ENCODE measurements around the gene NSG2.
"Not testable (repeated sequence)": the region's sequence is repeated elsewhere in the genome, so short reads cannot be mapped to it uniquely, and the experiment has no call there.

Gene NSG2

GRCh38 chr5:174063082-174063756, 17.7 kb downstream of the NSG2 start:
- no peak for DNase-seq

DNA sequence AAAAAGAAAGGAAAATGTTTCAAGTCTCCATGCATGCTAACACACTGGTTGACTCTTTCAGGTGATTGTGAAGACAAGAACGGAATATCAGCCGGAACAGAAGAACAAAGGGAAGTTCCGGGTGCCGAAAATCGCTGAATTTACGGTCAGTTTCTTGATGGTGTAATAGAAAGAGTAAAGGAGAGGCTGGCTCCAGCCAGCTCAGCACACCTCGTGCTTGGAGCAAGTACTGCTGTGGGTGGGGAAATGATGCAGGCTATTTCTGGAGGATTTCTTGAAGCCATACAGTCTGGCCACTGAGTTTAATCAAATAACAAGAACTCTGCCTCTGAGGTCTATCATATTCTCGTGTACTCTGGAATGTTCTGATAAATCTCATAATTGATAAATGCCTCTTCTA, 18.7 kb downstream of the NSG2 start:
- DNase-seq = no peak

DNA sequence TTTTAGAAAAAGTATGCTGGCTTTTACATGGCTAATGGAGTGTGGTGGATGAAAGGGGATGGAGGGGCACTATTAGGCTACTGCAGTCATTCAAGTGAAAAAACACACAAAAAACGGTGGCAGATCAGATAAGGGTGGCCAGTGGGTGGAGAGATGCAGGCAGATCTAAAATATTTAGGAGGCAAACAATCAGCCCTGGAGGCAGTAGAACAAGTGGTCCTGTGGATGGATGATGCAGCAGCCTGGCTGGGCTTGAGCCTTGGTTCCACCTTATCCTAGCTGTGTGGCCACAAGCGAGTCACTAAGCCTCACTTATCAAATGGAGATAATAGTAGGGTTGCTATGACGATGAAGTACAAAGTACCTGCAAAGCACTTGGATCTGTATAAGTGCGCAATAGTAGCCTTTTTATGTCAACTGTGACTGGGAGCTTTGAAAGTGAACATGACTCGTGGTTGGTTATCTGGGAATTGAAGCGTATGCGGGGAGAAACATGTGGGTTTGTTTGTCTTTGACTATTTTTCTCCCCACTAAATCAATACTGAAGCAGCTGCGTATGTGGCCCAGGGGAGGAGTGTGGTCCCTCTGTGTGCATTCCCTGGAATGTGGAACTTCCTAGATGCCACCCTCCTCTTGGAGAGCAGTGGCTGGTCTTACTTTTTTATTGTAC, 20.2 kb downstream of the NSG2 start:
- DNase-seq = no peak

- DNase-seq = no peak
Measured at GRCh38 chr5:174067499-174067898, 22.0 kb downstream of the NSG2 start.

- DNase-seq = no peak
Measured at GRCh38 chr5:174071484-174071883, 26.0 kb downstream of the NSG2 start.

DNA sequence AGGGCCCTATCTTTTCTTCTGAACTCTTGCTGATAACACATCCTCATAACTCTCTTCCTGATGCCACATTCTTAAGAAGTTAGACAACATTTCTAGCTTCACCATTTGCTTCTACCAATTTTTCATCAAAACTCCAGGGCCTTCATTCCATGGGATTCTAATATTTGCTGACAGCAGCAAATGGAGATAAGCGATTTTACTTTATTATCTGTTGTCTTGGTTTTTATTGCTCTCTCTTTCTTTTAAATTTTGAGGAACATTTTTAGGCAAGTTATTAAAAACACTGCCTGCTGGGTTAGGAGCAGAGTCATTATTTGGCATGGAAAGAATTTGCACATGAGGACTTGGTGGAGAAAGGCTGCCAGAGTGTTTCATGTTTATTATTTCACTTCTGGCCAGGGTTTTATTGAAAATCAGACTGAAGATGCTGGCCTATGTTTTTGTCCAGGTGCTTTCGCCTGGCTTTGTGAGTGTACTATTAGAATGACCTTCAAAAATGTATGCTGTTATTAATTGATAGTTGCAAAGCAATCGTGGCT, 27.7 kb downstream of the NSG2 start:
- DNase-seq = no peak

- no peak for DNase-seq
Measured at GRCh38 chr5:174074369-174074768, 28.9 kb downstream of the NSG2 start.

- DNase-seq = no peak
Measured at GRCh38 chr5:174078416-174078815, 32.9 kb downstream of the NSG2 start.

DNA sequence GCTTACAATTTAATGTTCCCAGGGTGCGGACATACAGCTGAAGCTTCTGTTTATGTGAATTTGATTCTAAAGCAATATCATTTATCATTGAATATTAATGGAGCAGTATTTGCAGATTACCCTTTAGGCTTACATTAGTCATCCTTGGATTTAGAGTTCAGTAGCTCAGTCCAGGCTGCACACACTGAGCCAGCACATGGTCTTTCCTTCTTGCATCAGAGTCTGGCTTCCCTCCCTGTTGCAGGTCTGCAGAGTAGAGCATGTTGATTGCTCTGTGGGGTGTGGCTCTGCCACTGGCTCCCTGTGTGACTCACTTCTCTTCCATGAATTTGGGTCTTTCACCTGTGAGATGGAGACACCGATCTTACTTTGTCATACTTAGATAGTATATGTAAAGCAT, 36.8 kb downstream of the NSG2 start:
- DNase-seq = no peak

DNA sequence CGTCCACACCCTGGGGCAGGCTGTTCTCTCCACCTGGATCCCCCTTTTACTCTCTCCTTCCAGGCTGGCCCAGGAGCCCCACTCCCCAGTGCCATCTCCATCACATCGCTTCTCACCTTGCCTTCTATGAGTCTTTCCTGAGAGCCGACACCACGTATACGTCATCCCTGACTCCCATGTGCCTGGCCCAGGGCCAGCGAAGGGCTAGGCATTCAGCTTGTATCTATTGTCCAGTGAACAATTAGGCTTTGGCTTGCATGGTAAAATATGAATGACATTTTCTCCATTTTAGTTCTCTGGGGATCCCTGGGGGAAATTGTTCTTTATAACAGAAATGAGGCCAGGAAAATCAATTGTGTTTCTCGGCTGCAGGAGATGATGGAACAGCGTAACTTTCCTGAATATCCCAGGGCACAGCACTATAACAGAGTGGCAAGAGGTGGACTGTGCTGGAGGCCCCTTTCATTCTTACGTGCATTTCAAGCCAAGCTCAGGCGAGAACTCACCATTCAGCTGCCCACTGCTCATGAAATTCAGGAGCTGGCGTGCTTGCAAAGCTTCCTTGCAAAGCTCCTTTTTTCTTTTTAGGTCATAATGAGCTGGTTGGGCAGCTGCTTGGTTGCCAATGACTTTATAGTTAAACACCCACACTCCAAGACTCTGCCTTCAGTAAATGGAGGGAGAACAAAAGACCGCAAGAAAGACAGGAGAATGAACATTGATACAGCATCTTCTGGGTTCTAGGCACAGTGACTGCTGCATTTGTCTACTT, 37.7 kb downstream of the NSG2 start:
- no peak for DNase-seq

DNA sequence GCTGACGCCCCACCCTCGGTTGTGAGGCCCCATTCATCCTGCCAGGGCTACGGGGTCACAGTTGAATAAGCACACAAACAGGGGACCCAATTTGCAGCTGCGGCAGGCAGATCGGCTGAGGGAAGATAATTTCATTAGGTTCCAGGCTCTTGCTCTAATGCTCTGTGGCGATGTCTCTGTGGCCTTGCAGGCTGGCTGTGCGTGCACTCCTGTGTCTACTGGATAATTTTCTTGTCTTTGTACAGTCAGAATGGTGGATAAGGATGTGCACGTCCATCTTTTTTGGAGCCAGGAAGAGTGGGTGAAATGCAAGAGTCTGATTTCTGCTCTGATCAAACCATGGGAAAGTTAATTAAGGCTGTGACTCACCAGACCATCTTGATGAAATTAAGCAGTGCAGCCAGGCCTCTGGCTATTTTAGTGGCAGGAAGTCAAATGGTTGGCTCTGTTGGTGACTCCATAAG, 39.2 kb downstream of the NSG2 start:
- DNase-seq = no peak

DNA sequence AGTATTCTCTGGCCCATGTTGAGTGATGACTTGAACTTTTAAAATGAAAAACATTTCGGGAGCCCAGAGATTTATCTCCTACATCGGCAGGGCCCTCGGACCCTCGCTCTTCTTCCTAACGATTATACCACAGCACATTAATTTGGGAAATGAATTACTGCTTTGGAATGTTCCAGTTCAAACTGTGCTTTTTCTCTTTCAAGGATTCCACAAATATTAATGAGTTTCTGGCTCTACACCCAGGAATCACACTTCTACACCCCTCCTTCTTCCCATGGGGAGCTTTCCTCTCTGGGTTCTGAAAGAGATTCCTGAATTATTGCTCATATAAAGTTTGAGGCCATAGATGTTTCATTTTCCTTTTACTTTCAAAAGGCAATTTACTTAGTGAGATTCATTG, 41.2 kb downstream of the NSG2 start:
- no peak for DNase-seq

DNA sequence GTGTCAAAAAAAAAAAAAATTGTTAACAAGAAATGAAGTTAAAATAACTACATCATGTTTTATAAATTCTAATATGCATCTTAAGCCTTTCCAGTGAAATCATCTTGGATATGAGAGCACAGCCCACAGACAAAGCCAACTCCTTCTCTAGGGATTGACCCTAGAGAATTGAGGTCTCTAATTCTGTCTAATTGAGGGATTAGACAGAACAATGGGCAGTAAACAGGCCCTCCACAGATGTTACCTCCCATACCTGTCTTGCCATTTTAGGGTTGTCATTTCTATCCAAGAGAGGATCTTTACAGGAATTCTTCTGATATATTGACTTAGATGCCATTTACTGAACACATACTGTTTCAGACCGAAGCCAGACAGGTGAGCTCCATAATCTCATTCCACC, 42.3 kb downstream of the NSG2 start:
- no peak for DNase-seq

DNA sequence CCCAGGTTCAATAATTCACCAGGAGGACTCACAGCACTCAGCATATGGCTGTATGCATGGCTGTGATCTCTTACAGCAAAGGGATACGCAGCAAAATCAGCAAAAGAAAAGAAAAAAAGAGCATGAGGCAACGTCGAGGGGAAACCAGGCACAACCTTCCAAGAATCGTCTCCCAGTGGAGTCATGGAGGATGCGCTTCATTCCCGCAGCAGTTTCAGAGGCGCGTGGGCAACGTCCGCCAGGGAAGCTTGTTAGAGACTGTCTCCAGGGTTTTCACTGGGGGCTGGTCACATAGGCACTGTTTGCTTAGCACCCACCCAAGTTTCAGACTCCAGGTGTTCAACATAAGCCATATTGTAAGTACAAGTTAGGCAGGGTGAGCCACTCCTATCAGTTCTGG, 44.6 kb downstream of the NSG2 start:
- no peak for DNase-seq

- DNase-seq = no peak
Measured at GRCh38 chr5:174093123-174093522, 47.6 kb downstream of the NSG2 start.

- no peak for DNase-seq
Measured at GRCh38 chr5:174094857-174095606, 49.5 kb downstream of the NSG2 start.

DNA sequence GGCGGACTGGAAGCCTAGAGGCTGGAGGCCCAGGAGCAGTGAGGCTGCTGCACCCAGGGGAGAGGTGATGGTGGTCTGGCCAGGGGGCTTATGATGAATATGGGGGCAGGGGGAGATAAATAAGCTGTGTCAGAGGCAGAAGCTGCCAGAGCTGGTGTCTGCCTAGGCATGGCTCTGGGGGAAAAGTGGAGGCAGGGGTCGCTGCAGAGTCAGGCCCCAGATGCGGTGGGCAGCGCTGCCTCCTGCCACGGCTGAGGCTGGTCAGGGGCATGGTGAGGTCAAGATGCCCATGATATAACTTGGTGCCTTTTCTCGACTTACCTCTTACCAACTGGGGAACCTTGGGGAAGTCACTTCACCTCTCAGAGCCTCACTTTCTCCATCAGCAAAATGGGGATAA, 51.1 kb downstream of the NSG2 start:
- no peak for DNase-seq

- DNase-seq = no peak
Measured at GRCh38 chr5:174097486-174098185, 52.1 kb downstream of the NSG2 start.

DNA sequence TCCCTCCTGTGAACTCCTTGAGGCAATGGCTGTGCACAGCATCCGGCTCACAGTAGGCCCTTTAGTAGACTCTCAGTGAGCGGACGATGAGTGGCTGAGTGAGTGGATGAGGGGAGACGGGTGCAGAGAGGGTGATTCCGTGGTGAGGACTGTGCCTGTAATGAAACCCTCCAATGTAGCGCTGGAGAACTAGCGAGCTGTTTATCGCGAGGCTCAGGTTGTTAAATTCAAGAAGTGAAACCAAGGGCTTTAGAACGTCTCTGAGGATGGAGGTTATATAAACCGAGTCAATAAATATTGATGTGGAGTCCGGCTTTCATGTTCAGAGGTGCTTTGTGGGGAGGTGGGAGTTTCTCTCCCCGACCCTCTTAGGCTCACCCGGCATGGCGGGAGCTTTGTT, 53.2 kb downstream of the NSG2 start:
- no peak for DNase-seq

DNA sequence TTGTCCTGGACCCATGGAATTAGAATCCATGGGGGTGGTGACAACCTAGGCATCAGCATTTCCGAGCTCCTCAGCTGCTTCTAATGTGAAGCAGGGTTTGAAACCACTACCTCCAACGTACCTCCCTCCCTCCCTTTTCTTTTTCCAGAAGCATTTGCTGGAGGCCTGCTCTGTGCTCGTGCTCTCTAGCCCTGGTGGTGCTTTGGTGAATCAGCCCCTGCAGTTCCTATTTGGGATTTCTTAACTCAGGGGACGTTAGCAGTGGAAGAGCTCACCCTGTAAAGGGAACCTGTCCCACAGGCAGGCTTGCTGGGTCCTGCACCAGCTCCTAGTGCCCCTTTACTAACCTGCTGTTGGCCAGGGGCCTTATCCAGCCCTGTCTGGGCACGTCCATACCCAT, 55.0 kb downstream of the NSG2 start:
- DNase-seq = no peak

DNA sequence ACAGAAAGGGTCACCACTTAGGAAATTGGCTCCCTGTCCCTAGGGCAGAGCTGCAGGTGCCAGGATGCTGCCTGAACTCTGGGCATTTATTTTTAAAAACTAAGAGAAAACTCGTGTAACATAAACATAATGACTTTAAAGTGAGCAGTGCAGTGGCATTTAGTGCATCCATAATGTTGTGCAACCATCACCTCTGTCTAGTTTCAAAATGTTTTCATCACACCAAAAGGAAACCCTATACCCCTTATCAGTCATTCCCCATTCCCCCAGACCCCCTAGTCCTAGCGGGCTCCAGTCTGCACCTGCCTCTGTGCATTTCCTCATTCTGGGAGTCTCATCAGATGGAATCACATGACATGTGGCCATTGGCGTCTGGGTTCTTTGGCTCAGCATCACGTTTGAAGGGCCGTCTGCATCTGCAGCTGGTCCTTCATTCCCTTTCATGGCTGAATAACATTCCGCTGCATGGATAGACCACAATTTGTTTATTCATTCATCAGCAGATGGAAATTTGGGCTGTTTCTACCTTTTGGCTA, 55.8 kb downstream of the NSG2 start:
- no peak for DNase-seq

DNA sequence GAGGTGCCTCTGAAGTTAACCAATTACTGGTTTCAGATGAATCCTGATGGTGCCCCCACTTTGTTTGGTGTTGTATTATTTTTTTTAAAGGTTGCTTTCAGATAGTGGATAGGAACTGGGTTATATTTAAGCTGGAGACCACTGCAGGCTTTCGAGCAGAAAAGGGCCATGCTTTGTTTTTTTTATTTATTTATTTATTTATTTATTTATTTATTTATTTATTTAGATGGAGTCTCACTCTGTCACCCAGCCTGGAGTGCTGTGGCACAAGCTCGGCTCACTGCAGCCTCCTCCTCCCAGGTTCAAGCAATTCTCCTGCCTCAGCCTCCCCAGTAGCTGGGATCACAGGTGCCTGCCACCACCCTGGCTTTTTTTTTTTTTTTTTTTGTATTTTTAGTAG, 57.1 kb downstream of the NSG2 start:
- DNase-seq = not testable (repeated sequence)

Measured in SIG-M5 (cell line).